ENCODE data around the gene STRAP.
"Not testable (repeated sequence)": the region's sequence is repeated elsewhere in the genome, so short reads cannot be mapped to it uniquely, and the experiment has no call there.

STRAP gene

DNA sequence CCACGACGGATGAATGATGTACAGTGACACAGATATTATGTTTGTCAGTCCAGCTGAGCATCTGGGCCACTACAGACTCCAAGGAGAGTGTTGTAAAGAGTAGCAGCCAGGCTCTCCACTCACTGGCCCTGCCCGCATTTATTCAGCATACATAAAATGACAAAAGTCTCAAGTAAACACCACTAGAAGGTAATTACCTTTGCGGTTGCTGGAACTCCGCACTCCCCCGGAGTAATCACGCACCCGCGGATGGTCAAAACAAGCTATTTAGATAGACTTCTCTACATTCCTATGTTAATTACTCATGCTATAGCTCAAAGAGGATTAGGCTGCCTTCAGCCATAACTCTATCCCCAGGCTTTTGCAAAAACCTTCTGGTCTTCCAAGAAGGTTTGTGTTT lies 18.8 kb upstream of the STRAP start:
- DNase-seq (ENCODE audit: low spot score) (no peak), ATAC-seq (ENCODE audit: low read depth) (no peak)
- Histone ChIP-seq H3K36me3 (ENCODE audit: low read depth) (no peaks in the 10 kb centered on the region), H3K27me3 (ENCODE audit: insufficient read depth, poor library complexity, severe bottlenecking) (no peaks in the 10 kb centered on the region), H3K27ac (ENCODE audit: poor library complexity, severe bottlenecking) (no peak overlapping the region), H3K4me3 (ENCODE audit: severe bottlenecking) (no peak overlapping the region), H3K4me1 (ENCODE audit: insufficient read depth, poor library complexity, severe bottlenecking) (no peaks in the 10 kb centered on the region), H3K9me3 (ENCODE audit: severe bottlenecking) (no peaks in the 10 kb centered on the region)
- no peak for TF ChIP-seq CTCF (IDR thresholded peaks at IDR 0.05; ENCODE audit: poor library complexity, severe bottlenecking)

DNA sequence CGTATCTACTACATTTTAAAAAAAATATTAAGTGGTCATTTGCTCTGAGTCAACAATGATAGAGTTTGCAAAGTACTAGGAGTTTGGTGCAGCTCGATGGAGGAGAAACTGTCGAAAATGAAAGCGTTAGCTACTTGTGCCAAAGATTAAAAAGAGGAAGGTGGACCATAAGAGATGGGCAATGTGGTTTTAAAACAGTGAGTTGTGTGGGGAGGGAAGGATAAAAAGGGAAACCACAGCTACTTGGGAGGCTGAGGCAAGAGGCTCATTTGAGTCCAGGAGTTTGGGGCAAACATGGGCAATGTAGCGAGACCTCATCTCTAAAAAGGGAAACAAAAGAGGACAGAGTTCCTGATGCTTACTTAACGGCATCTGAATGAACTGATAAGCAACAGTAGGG lies 18.2 kb upstream of the STRAP start:
- ATAC-seq (ENCODE audit: low read depth) = no peak
- Histone ChIP-seq H3K27ac (ENCODE audit: poor library complexity, severe bottlenecking) (no peak overlapping the region), H3K27me3 (ENCODE audit: insufficient read depth, poor library complexity, severe bottlenecking) (no peaks in the 10 kb centered on the region), H3K4me1 (ENCODE audit: insufficient read depth, poor library complexity, severe bottlenecking) (no peaks in the 10 kb centered on the region), H3K9me3 (ENCODE audit: severe bottlenecking) (no peaks in the 10 kb centered on the region), H3K36me3 (ENCODE audit: low read depth) (no peaks in the 10 kb centered on the region), H3K4me3 (ENCODE audit: severe bottlenecking) (no peak overlapping the region)
- no peak for DNase-seq (ENCODE audit: low spot score)
- TF ChIP-seq CTCF (IDR thresholded peaks at IDR 0.05; ENCODE audit: poor library complexity, severe bottlenecking) = no peak

- Histone ChIP-seq H3K9me3 (ENCODE audit: severe bottlenecking) (no peaks in the 10 kb centered on the region), H3K4me1 (ENCODE audit: insufficient read depth, poor library complexity, severe bottlenecking) (no peaks in the 10 kb centered on the region), H3K27ac (ENCODE audit: poor library complexity, severe bottlenecking) (no peak overlapping the region), H3K27me3 (ENCODE audit: insufficient read depth, poor library complexity, severe bottlenecking) (no peaks in the 10 kb centered on the region), H3K36me3 (ENCODE audit: low read depth) (no peaks in the 10 kb centered on the region), H3K4me3 (ENCODE audit: severe bottlenecking) (no peak overlapping the region)
- TF ChIP-seq CTCF (IDR thresholded peaks at IDR 0.05; ENCODE audit: poor library complexity, severe bottlenecking) = no peak
- DNase-seq (ENCODE audit: low spot score) (no peak), ATAC-seq (ENCODE audit: low read depth) (no peak)
These were observed 14.0 kb upstream of the STRAP start for GRCh38 chr12:15868186-15868585.

GRCh38 chr12:15873556-15873955 lies 8.6 kb upstream of the STRAP start:
- Histone ChIP-seq H3K36me3 (ENCODE audit: low read depth) (no peaks in the 10 kb centered on the region), H3K27me3 (ENCODE audit: insufficient read depth, poor library complexity, severe bottlenecking) (no peaks in the 10 kb centered on the region), H3K27ac (ENCODE audit: poor library complexity, severe bottlenecking) (no peak overlapping the region), H3K4me1 (ENCODE audit: insufficient read depth, poor library complexity, severe bottlenecking) (no peaks in the 10 kb centered on the region), H3K4me3 (ENCODE audit: severe bottlenecking) (no peak overlapping the region), H3K9me3 (ENCODE audit: severe bottlenecking) (no peaks in the 10 kb centered on the region)
- ATAC-seq (ENCODE audit: low read depth) (no peak), DNase-seq (ENCODE audit: low spot score) (no peak)
- no peak for TF ChIP-seq CTCF (IDR thresholded peaks at IDR 0.05; ENCODE audit: poor library complexity, severe bottlenecking)

- not testable (repeated sequence) for H3K36me3 ChIP-seq (ENCODE audit: low read depth); H3K27me3 ChIP-seq (ENCODE audit: insufficient read depth, poor library complexity, severe bottlenecking); DNase-seq (ENCODE audit: low spot score); ATAC-seq (ENCODE audit: low read depth); H3K27ac ChIP-seq (ENCODE audit: poor library complexity, severe bottlenecking); H3K4me1 ChIP-seq (ENCODE audit: insufficient read depth, poor library complexity, severe bottlenecking); H3K9me3 ChIP-seq (ENCODE audit: severe bottlenecking); H3K4me3 ChIP-seq (ENCODE audit: severe bottlenecking)
These were observed 7.5 kb upstream of the STRAP start for GRCh38 chr12:15874556-15875145.

Measured in RWPE2 (cell line).